ENCODE measurements around the gene ACSL1. TPM values are rescaled to one million over a fixed set of nuclear protein-coding genes. Genes with fewer than 3 reads are reported as not detected.

Gene ACSL1
- 6.3 and 6.4 TPM in 2 replicates for total RNA-seq
- long read RNA-seq, transcript ACSL1-201 (21 exons, 3,832 nt), result major isoform, 29 of 41 reads
- long read RNA-seq, partial matches to known transcripts, result 4 of 41 reads
- long read RNA-seq, other reads (novel, unspliced or antisense), result 6 of 41 reads

GRCh38 chr4:184825896-184826690 lies at the start of gene ACSL1:
TSS of gene ACSL1 (minus strand) at chr4:184825968. CDS start at chr4:184803514, 22,454 bp downstream.
- DNase-seq (ENCODE audit: low spot score, unreplicated experiment), result peak; percentile 58
- Mint-ChIP-seq H3K4me3 (ENCODE audit: low read depth) (peak within 1 kb of the TSS; percentile 79), H3K27ac (peak within 1 kb of the TSS; percentile 71), H3K9me3 (ENCODE audit: low read depth) (no peaks in the 10 kb centered on the region), H3K4me1 (ENCODE audit: low read depth) (peaks cover 6% of the 10 kb centered on the region), H3K36me3 (ENCODE audit: insufficient read depth) (no peaks in the 10 kb centered on the region), H3K27me3 (peaks cover 75% of the 10 kb centered on the region)
- TF ChIP-seq CTCF (IDR thresholded peaks at IDR 0.05; ENCODE audit: unreplicated experiment), result no peak

GRCh38 chr4:184873054-184873453 lies 47.3 kb upstream of the ACSL1 start:
- H3K27ac Mint-ChIP-seq, result no peak overlapping the region
- DNase-seq (ENCODE audit: low spot score, unreplicated experiment), result no peak
- H3K36me3 Mint-ChIP-seq (ENCODE audit: insufficient read depth), result no peaks in the 10 kb centered on the region
- peaks cover 3% of the 10 kb centered on the region for H3K27me3 Mint-ChIP-seq
- no peak overlapping the region for H3K4me3 Mint-ChIP-seq (ENCODE audit: low read depth)
- H3K9me3 Mint-ChIP-seq (ENCODE audit: low read depth), result no peaks in the 10 kb centered on the region
- no peaks in the 10 kb centered on the region for H3K4me1 Mint-ChIP-seq (ENCODE audit: low read depth)
- no peak for TF ChIP-seq CTCF (IDR thresholded peaks at IDR 0.05; ENCODE audit: unreplicated experiment)

GRCh38 chr4:184870718-184871117 lies 45.0 kb upstream of the ACSL1 start:
- Mint-ChIP-seq H3K27me3 (peaks cover 3% of the 10 kb centered on the region), H3K36me3 (ENCODE audit: insufficient read depth) (no peaks in the 10 kb centered on the region), H3K4me3 (ENCODE audit: low read depth) (no peak overlapping the region), H3K4me1 (ENCODE audit: low read depth) (no peaks in the 10 kb centered on the region), H3K27ac (no peak overlapping the region), H3K9me3 (ENCODE audit: low read depth) (no peaks in the 10 kb centered on the region)
- no peak for TF ChIP-seq CTCF (IDR thresholded peaks at IDR 0.05; ENCODE audit: unreplicated experiment)
- no peak for DNase-seq (ENCODE audit: low spot score, unreplicated experiment)

GRCh38 chr4:184868623-184869022 lies 42.9 kb upstream of the ACSL1 start:
- Mint-ChIP-seq H3K4me1 (ENCODE audit: low read depth) (no peaks in the 10 kb centered on the region), H3K27ac (no peak overlapping the region), H3K4me3 (ENCODE audit: low read depth) (no peak overlapping the region), H3K36me3 (ENCODE audit: insufficient read depth) (no peaks in the 10 kb centered on the region), H3K9me3 (ENCODE audit: low read depth) (no peaks in the 10 kb centered on the region), H3K27me3 (peaks cover 3% of the 10 kb centered on the region)
- no peak for TF ChIP-seq CTCF (IDR thresholded peaks at IDR 0.05; ENCODE audit: unreplicated experiment)
- no peak for DNase-seq (ENCODE audit: low spot score, unreplicated experiment)

GRCh38 chr4:184863916-184864315 lies 38.1 kb upstream of the ACSL1 start:
- Mint-ChIP-seq H3K4me3 (ENCODE audit: low read depth) (no peak overlapping the region), H3K9me3 (ENCODE audit: low read depth) (no peaks in the 10 kb centered on the region), H3K27ac (no peak overlapping the region), H3K36me3 (ENCODE audit: insufficient read depth) (no peaks in the 10 kb centered on the region), H3K27me3 (peaks cover 13% of the 10 kb centered on the region), H3K4me1 (ENCODE audit: low read depth) (no peaks in the 10 kb centered on the region)
- no peak for TF ChIP-seq CTCF (IDR thresholded peaks at IDR 0.05; ENCODE audit: unreplicated experiment)
- no peak for DNase-seq (ENCODE audit: low spot score, unreplicated experiment)
